Panc1 (cell line): ENCODE data around the gene TRPV5.

Experiments used
- POLR2AphosphoS5 ChIP-seq: IDR thresholded peaks from 2 replicates; pipeline ENCODE4 v1.6.1; 2012; ENCODE audit warnings: mild to moderate bottlenecking, low read depth, low read length, moderate library complexity
- TCF7L2 ChIP-seq: IDR thresholded peaks from 2 replicates; pipeline ENCODE4 v1.6.1; 2011; ENCODE audit warnings: mild to moderate bottlenecking, low read depth, low read length, inconsistent platforms
- TF ChIP-seq, protein P1 (sequence below): fragments of 450-650 bp; IDR thresholded peaks from 2 replicates; pipeline ENCODE4 v1.5.1; 2017; ENCODE audit warnings: mild to moderate bottlenecking

- TF ChIP-seq, protein P1, sequence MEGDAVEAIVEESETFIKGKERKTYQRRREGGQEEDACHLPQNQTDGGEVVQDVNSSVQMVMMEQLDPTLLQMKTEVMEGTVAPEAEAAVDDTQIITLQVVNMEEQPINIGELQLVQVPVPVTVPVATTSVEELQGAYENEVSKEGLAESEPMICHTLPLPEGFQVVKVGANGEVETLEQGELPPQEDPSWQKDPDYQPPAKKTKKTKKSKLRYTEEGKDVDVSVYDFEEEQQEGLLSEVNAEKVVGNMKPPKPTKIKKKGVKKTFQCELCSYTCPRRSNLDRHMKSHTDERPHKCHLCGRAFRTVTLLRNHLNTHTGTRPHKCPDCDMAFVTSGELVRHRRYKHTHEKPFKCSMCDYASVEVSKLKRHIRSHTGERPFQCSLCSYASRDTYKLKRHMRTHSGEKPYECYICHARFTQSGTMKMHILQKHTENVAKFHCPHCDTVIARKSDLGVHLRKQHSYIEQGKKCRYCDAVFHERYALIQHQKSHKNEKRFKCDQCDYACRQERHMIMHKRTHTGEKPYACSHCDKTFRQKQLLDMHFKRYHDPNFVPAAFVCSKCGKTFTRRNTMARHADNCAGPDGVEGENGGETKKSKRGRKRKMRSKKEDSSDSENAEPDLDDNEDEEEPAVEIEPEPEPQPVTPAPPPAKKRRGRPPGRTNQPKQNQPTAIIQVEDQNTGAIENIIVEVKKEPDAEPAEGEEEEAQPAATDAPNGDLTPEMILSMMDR = peak; percentile 84
- TF ChIP-seq POLR2AphosphoS5 (no peak), TCF7L2 (no peak)
Observed at GRCh38 chr7:142880876-142881505, 52.6 kb downstream of the TRPV5 start.
